ENCODE results near the gene RAB36.

- TF ChIP-seq CTCF (IDR thresholded peaks at IDR 0.05) (no peak), POLR2A (IDR thresholded peaks at IDR 0.05) (no peak)
Measured at GRCh38 chr22:23109079-23109347, 36.3 kb upstream of the RAB36 start.

All from adrenal gland (tissue), 5 donors.